ENCODE data around the gene SLFN12L.

DNA sequence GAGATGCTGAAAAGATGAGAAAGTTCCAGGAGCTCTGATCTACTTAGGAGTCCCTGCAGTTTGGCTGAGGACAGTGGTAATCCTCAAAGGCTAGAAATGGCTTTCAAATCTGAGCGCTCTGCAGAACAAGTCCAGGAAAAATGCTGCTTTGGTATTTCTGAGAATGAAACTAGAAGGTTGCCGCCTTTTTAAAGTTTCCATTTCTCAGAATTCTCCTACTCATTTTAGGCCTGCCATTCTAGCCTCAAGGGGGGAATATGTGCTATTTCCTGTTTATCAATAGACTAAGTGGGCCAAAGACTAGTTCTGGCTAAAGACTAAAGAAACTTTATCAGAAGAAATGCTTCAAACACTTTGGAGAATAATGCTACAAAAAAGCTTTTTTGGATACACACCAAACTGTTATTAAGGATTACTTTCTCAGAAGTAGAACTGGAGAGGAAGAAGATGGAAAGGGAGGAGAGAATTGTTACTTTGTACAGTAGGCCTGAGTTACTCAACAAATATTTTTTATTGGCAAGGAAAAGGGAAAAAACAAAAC, at the start of gene SLFN12L:
- TF ChIP-seq, protein P1, sequence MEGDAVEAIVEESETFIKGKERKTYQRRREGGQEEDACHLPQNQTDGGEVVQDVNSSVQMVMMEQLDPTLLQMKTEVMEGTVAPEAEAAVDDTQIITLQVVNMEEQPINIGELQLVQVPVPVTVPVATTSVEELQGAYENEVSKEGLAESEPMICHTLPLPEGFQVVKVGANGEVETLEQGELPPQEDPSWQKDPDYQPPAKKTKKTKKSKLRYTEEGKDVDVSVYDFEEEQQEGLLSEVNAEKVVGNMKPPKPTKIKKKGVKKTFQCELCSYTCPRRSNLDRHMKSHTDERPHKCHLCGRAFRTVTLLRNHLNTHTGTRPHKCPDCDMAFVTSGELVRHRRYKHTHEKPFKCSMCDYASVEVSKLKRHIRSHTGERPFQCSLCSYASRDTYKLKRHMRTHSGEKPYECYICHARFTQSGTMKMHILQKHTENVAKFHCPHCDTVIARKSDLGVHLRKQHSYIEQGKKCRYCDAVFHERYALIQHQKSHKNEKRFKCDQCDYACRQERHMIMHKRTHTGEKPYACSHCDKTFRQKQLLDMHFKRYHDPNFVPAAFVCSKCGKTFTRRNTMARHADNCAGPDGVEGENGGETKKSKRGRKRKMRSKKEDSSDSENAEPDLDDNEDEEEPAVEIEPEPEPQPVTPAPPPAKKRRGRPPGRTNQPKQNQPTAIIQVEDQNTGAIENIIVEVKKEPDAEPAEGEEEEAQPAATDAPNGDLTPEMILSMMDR (IDR thresholded peaks at IDR 0.05) = no peak
- TF ChIP-seq ZMAT4 (CRISPR knock-in tag; IDR thresholded peaks at IDR 0.05) (no peak), ERG (CRISPR knock-in tag; IDR thresholded peaks at IDR 0.05) (no peak), RELA (CRISPR knock-in tag; IDR thresholded peaks at IDR 0.05; ENCODE audit: borderline replicate concordance) (no peak)

Measured in WTC11 (cell line).